WTC11 (cell line): ENCODE data around the gene TBC1D17. TPM values are rescaled to one million over a fixed set of nuclear protein-coding genes. Genes with fewer than 3 reads are reported as not detected.

Experiments
- ATAC-seq: fragments of 200-7000 bp; cut with Tn5 transposase; 2 replicates; pipeline ENCODE4 v1.10.0; 2021; ENCODE audit warnings: mild to moderate bottlenecking, moderate library complexity
- CTCF ChIA-PET: fragments of 300-600 bp; sonication (Branson Sonifier 250); formaldehyde crosslinking; loops from one replicate; lab custom pipeline; 2021; ENCODE audit warnings: antibody characterized with exemption; lab: Charles Lee
- POLR2A ChIA-PET: fragments of 350-600 bp; sonication (Branson Sonifier 250); formaldehyde crosslinking; loops from one replicate; lab custom pipeline; 2021; ENCODE audit warnings: antibody characterized with exemption; lab: Charles Lee
- DNase-seq: peaks from one replicate; pipeline ENCODE4 v3.0.0; 2021; ENCODE audit warnings: low spot score
- H3K27ac Mint-ChIP-seq: 2 replicates; pipeline ENCODE4 v1.8.0; 2021; ENCODE audit warnings: mixed read lengths
- H3K27me3 Mint-ChIP-seq: 2 replicates; pipeline ENCODE4 v1.8.0; 2021; ENCODE audit warnings: low read depth, mild to moderate bottlenecking, moderate library complexity, mixed read lengths
- H3K36me3 Mint-ChIP-seq: 2 replicates; pipeline ENCODE4 v1.8.0; 2021; ENCODE audit warnings: mixed read lengths
- H3K4me1 Mint-ChIP-seq: 2 replicates; pipeline ENCODE4 v1.8.0; 2022; ENCODE audit warnings: mixed read lengths
- H3K4me3 Mint-ChIP-seq: 2 replicates; pipeline ENCODE4 v1.8.0; 2021; ENCODE audit warnings: mild to moderate bottlenecking, moderate library complexity, mixed read lengths
- H3K9me3 Mint-ChIP-seq: 2 replicates; pipeline ENCODE4 v1.8.0; 2021; ENCODE audit warnings: mixed read lengths
- ARID4B ChIP-seq: sonication (generic); formaldehyde crosslinking; IDR thresholded peaks from 2 replicates; pipeline ENCODE4 v1.8.0; 2023; ENCODE audit warnings: missing genetic modification reagents, mild to moderate bottlenecking, borderline replicate concordance
- ATF3 ChIP-seq: sonication (generic); formaldehyde crosslinking; conservative IDR thresholded peaks from 2 replicates; pipeline ENCODE4 v1.8.1; 2022; ENCODE audit warnings: mild to moderate bottlenecking, missing genetic modification reagents
- ATF6 ChIP-seq: sonication (generic); formaldehyde crosslinking; IDR thresholded peaks from 2 replicates; pipeline ENCODE4 v1.8.1; 2023; ENCODE audit warnings: mild to moderate bottlenecking, missing genetic modification reagents
- CDX4 ChIP-seq: fragments of 250-450 bp; sonication (Bioruptor Pico); IDR thresholded peaks from 2 replicates; pipeline ENCODE4 v1.9.0; 2021; ENCODE audit warnings: moderate library complexity, mild to moderate bottlenecking, inconsistent platforms, borderline replicate concordance
- EMX1 ChIP-seq: fragments of 250-450 bp; sonication (Bioruptor Pico); IDR thresholded peaks from 2 replicates; pipeline ENCODE4 v1.8.0; 2021; ENCODE audit warnings: mild to moderate bottlenecking
- NFATC4 ChIP-seq: fragments of 250-450 bp; sonication (Bioruptor Pico); IDR thresholded peaks from 2 replicates; pipeline ENCODE4 v1.9.0; 2021; ENCODE audit warnings: mild to moderate bottlenecking
- NR1H2 ChIP-seq: sonication (generic); formaldehyde crosslinking; IDR thresholded peaks from 2 replicates; pipeline ENCODE4 v1.9.0; 2021; ENCODE audit warnings: mild to moderate bottlenecking, moderate library complexity, missing genetic modification reagents
- NR2C2 ChIP-seq: sonication (generic); formaldehyde crosslinking; IDR thresholded peaks from 2 replicates; pipeline ENCODE4 v1.8.0; 2022; ENCODE audit warnings: mild to moderate bottlenecking, missing genetic modification reagents
- ZNF263 ChIP-seq: sonication (generic); formaldehyde crosslinking; IDR thresholded peaks from 2 replicates; pipeline ENCODE4 v1.8.1; 2022; ENCODE audit warnings: low read depth, mild to moderate bottlenecking, moderate library complexity, missing genetic modification reagents
- ZNF416 ChIP-seq: fragments of 250-450 bp; sonication (Bioruptor Pico); IDR thresholded peaks from 2 replicates; pipeline ENCODE4 v1.9.0; 2021; ENCODE audit warnings: mild to moderate bottlenecking, inconsistent platforms
- total RNA-seq: library from RNA; stranded (reverse); gene quantifications from 3 replicates; pipeline ENCODE4 v1.2.3, GENCODE V29; 2021
- TF ChIP-seq, protein P1 (sequence below): sonication (generic); formaldehyde crosslinking; IDR thresholded peaks from 2 replicates; pipeline ENCODE4 v1.8.0; 2022; ENCODE audit warnings: mild to moderate bottlenecking, missing genetic modification reagents
- TF ChIP-seq, protein P2 (sequence below): sonication (generic); formaldehyde crosslinking; IDR thresholded peaks from 2 replicates; pipeline ENCODE4 v1.8.1; 2022; ENCODE audit warnings: missing genetic modification reagents, borderline replicate concordance
- TF ChIP-seq, protein P3 (sequence below): fragments of 250-450 bp; sonication (Bioruptor Pico); IDR thresholded peaks from 2 replicates; pipeline ENCODE4 v1.9.0; 2021; ENCODE audit warnings: mild to moderate bottlenecking
- TF ChIP-seq, protein P4 (sequence below): sonication (generic); formaldehyde crosslinking; IDR thresholded peaks from 2 replicates; pipeline ENCODE4 v1.8.1; 2022; ENCODE audit warnings: low read depth, missing genetic modification reagents, borderline replicate concordance

The TBC1D17 gene
- total RNA-seq, 1 experiment from 2014 or later = 52.8 TPM

DNA sequence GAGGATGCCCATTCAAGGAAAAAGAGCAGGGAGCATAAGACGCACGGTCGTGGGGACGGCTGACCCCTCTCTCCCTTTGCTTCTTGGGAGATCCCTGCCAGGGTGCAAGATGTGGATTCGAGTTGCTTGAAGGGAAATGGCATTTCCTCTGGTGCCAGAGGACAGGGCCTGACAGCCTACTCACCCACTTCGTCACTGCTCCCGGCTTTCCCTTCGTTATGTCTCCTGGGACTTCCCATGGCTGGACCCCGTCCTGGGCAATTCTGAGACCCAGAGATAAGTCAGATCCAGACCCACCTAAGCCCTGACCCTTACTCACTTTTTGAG, 1.2 kb downstream of the TBC1D17 start (continued):
- TF ChIP-seq ATF6 = no peak
- TF ChIP-seq ZNF263 (CRISPR knock-in tag) = no peak
- TF ChIP-seq NR2C2 (CRISPR knock-in tag) = no peak
- no peak for TF ChIP-seq ATF3 (CRISPR knock-in tag)

DNA sequence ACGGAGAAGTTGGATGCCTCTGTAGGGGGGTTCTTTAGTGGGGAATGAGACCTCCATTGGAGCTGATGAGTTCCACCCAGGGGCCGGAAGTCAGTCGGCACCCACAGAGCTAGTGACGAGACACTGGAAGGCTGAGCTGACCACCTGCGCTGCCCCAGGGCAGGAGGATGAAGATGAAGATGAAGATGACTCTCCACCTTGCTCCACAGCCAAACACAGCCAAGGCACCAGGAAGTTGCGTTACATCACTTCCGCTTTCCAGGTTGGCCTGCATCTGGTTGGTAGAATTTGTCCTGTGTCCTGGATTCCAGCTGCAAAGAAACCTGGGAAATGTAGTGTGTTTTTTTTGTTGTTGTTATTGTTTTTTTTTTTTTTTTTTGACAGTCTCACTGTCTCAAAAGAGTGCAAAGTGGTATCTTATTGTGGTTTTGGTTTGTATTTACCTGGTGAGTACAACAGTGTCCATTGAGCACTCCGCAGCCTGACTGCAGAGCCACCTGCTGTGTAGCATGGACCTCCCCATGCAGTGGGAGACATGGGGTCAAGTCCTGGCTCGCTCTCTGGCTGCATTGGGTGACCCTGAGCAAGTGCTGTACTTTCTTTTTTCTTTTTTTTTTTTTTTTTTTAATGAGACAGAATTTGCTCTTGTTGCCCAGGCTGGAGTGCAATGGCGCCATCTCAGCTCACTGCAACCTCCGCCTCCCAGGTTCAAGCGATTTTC, 1.9 kb downstream of the TBC1D17 start:
- TF ChIP-seq NFATC4 (CRISPR knock-in tag) = no peak
- TF ChIP-seq, protein P1, sequence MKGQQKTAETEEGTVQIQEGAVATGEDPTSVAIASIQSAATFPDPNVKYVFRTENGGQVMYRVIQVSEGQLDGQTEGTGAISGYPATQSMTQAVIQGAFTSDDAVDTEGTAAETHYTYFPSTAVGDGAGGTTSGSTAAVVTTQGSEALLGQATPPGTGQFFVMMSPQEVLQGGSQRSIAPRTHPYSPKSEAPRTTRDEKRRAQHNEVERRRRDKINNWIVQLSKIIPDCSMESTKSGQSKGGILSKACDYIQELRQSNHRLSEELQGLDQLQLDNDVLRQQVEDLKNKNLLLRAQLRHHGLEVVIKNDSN (CRISPR knock-in tag) = no peak
- TF ChIP-seq, protein P2, sequence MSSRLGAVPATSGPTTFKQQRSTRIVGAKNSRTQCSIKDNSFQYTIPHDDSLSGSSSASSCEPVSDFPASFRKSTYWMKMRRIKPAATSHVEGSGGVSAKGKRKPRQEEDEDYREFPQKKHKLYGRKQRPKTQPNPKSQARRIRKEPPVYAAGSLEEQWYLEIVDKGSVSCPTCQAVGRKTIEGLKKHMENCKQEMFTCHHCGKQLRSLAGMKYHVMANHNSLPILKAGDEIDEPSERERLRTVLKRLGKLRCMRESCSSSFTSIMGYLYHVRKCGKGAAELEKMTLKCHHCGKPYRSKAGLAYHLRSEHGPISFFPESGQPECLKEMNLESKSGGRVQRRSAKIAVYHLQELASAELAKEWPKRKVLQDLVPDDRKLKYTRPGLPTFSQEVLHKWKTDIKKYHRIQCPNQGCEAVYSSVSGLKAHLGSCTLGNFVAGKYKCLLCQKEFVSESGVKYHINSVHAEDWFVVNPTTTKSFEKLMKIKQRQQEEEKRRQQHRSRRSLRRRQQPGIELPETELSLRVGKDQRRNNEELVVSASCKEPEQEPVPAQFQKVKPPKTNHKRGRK (CRISPR knock-in tag) = 0 out of 2 replicates have a peak, but pooled peaks have one; percentile 21
- no peak for TF ChIP-seq ZNF416 (CRISPR knock-in tag)
- TF ChIP-seq, protein P3, sequence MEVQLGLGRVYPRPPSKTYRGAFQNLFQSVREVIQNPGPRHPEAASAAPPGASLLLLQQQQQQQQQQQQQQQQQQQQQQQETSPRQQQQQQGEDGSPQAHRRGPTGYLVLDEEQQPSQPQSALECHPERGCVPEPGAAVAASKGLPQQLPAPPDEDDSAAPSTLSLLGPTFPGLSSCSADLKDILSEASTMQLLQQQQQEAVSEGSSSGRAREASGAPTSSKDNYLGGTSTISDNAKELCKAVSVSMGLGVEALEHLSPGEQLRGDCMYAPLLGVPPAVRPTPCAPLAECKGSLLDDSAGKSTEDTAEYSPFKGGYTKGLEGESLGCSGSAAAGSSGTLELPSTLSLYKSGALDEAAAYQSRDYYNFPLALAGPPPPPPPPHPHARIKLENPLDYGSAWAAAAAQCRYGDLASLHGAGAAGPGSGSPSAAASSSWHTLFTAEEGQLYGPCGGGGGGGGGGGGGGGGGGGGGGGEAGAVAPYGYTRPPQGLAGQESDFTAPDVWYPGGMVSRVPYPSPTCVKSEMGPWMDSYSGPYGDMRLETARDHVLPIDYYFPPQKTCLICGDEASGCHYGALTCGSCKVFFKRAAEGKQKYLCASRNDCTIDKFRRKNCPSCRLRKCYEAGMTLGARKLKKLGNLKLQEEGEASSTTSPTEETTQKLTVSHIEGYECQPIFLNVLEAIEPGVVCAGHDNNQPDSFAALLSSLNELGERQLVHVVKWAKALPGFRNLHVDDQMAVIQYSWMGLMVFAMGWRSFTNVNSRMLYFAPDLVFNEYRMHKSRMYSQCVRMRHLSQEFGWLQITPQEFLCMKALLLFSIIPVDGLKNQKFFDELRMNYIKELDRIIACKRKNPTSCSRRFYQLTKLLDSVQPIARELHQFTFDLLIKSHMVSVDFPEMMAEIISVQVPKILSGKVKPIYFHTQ (CRISPR knock-in tag) = no peak
- no peak for TF ChIP-seq CDX4
- TF ChIP-seq, all 79 proteins: peak for 1
- ATAC-seq (no peak), DNase-seq (no peak)
- Mint-ChIP-seq H3K27ac (peak overlapping the region; percentile 100; the same call in 1 of the 2 replicates), H3K4me1 (peaks cover 23% of the 10 kb centered on the region), H3K27me3 (no peaks in the 10 kb centered on the region), H3K4me3 (peak overlapping the region; percentile 10; the same call in 1 of the 2 replicates), H3K36me3 (peaks cover 46% of the 10 kb centered on the region), H3K9me3 (no peaks in the 10 kb centered on the region)
- ChIA-PET CTCF (interaction anchor here (1.0 to 2.8 kb wide), 3 partner anchors 9 to 13 kb away, joined by 4 to 11 read pairs (median 4); no protein-coding TSS in a partner anchor), POLR2A (interaction anchor here (0.6 kb wide), 1 partner anchor 42 kb away, joined by 3 read pairs; no protein-coding TSS in a partner anchor)

DNA sequence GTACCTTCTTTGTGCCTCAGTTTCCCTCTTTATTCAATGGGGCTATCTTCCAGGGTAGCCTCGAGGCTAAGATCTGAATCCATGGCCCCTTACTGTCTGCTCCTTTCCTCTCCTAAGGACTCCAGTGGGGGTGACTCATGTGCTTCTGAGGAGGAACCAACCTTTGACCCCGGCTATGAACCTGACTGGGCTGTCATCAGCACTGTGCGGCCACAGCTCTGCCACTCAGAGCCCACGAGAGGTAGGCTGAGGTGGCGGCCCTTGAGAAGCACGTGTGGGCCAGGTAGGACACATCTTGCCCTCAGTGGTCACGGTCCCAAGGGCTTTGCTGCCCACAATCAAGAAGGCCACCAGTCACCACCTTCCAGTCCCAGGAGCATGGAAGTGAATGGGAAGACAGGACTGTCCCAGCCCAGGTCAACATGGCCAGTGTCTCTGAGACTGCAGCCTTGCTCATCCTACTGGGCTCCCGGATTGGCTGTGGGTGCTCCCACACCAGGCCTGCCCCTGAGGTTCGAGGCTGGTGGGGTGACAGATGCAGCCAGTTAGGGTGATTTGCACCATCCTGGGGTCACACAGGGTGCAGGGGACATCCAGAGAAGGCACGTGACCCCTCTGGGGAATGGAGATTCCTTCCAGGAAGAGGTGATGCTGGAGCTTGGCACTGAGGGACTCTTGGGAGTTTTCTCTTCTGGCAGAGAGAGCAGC, 2.8 kb downstream of the TBC1D17 start:
- ChIA-PET POLR2A (no interaction called here), CTCF (interaction anchor here (2.8 kb wide), 1 partner anchor 10 kb away, joined by 11 read pairs; no protein-coding TSS in a partner anchor)
- H3K4me1 Mint-ChIP-seq = peaks cover 18% of the 10 kb centered on the region
- no peak overlapping the region for H3K27ac Mint-ChIP-seq
- peaks cover 53% of the 10 kb centered on the region for H3K36me3 Mint-ChIP-seq
- no peak for TF ChIP-seq ARID4B (CRISPR knock-in tag)
- TF ChIP-seq NR1H2 (CRISPR knock-in tag) = no peak
- TF ChIP-seq, protein P4, sequence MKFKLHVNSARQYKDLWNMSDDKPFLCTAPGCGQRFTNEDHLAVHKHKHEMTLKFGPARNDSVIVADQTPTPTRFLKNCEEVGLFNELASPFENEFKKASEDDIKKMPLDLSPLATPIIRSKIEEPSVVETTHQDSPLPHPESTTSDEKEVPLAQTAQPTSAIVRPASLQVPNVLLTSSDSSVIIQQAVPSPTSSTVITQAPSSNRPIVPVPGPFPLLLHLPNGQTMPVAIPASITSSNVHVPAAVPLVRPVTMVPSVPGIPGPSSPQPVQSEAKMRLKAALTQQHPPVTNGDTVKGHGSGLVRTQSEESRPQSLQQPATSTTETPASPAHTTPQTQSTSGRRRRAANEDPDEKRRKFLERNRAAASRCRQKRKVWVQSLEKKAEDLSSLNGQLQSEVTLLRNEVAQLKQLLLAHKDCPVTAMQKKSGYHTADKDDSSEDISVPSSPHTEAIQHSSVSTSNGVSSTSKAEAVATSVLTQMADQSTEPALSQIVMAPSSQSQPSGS (CRISPR knock-in tag) = 0 out of 2 replicates have a peak, but pooled peaks have one; percentile 45
- TF ChIP-seq EMX1 = no peak
- H3K4me3 Mint-ChIP-seq = no peak overlapping the region
- no peaks in the 10 kb centered on the region for H3K9me3 Mint-ChIP-seq
- DNase-seq = no peak
- H3K27me3 Mint-ChIP-seq = no peaks in the 10 kb centered on the region
- ATAC-seq = no peak
